Ureter (tissue), 1 donor: ENCODE results near the gene FZR1. TPM values are rescaled to one million over a fixed set of nuclear protein-coding genes. Genes with fewer than 3 reads are reported as not detected.

Experiments
- DNase-seq: peaks from one replicate; pipeline ENCODE4 v3.0.0-alpha.2; 2020; ENCODE audit warnings: low spot score
- total RNA-seq: library from RNA; stranded (reverse); gene quantifications from one replicate; pipeline ENCODE4 v1.2.4, GENCODE V29; 2023
- donor health status: DM: yes; HTN: yes; CAD: no.

Gene FZR1
- total RNA-seq, result 58.8 TPM

- DNase-seq, result peak; percentile 99
Measured at GRCh38 chr19:3505598-3506383, at the start of gene FZR1. TSS of gene FZR1 (plus strand) at chr19:3506311. CDS start at chr19:3522990, 16,679 bp downstream.

DNA sequence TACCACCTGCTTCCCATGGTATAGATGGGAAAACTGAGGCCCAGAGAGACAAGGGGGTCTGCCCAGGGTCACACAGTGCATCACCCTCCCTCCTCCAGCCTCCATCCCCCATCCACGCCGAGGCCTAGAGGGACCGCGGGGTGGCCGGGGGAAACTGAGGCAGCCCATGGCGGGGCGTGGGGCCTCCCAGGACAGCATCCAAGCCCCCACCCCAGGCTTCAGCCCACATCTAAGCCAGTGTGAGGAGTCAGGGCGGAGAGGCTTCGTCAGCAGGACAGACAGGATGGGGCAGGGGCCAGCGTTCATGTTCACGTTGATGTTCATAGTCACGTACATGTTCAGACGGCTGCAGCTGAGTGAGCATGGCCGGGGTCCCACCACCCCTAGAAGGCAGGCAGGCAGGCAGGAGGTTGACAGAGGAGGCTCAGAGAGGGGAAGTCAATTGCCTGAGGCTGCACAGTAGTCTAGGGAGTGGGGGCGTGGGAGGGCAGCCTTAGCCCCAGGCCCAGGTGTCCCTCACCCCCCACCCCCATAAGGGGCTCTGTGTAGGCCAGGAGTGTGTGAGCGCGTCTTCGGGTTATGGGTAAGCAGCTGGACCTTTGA, 49.1 kb upstream of the FZR1 start:
- DNase-seq, result no peak

GRCh38 chr19:3457528-3458228, 48.4 kb upstream of the FZR1 start:
- DNase-seq, result no peak

- no peak for DNase-seq
Measured at GRCh38 chr19:3458229-3459088, 47.7 kb upstream of the FZR1 start.

GRCh38 chr19:3459089-3459881, 46.8 kb upstream of the FZR1 start:
- peak; percentile 86 for DNase-seq

DNA sequence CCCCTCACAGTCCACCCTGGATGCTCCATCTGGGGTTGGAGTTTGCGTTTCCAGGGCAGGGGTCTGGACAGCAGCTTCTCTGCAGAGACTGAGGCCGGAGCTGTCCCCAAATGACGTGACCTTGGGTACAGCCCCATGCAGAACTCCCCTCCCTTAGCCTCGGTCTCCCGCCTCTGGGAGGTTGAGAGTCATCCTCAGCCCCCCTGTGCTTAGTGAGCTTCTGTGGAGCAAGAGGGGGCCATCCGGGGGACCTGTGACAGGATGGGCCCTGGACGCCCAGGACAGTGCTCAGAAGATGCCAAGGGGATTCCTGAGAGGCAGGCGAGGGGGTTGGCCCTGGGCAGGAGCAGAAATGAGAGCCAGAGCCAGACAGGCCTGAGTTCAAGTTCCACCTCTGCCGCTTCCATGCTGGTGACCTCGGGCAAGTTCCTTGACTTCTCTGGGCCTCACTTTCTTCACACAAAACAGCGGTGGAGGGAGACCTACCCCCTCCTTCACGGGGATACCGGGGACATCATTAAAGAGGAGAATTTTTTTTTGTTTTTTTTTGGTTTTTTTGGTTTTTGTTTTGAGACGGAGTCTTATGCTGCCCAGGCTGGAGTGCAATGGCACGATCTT, 46.0 kb upstream of the FZR1 start:
- DNase-seq, result no peak

DNA sequence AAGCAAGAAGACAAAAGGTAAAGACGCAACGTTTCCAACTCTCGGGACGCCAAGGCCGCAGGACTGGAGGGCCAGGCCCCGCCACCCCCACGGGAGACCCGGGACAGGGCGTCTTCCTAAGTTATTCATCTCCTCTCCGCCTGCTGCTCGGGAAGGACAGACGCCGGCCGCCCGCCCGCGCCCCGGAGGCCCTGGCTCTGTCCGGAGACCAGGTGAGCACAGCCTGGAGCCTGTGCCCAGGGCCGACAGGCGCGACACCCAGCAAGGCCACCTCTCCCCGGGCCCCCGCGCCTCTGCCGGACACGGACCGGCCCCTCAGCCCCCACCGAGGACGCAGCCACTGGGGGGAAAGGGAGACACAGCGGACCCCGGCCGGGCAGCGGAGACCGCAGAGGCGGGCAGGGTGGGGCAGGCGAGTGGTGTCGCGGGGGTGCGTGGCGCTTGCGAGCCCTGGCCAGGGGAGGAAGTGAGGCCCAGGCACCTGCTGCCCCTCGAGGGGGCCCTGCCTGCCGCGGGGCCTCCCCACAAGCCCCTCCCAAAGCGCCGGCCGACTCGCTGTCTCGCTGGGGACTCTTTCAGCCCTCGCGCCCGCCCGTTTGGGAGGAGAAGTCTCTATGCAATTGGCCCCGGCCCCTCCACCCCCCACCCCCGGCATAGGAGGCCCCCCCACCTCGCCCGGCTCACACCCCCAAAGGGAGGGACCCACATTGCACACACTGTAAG, 43.0 kb upstream of the FZR1 start:
- no peak for DNase-seq

GRCh38 chr19:3463714-3464586, 42.2 kb upstream of the FZR1 start:
- no peak for DNase-seq

DNA sequence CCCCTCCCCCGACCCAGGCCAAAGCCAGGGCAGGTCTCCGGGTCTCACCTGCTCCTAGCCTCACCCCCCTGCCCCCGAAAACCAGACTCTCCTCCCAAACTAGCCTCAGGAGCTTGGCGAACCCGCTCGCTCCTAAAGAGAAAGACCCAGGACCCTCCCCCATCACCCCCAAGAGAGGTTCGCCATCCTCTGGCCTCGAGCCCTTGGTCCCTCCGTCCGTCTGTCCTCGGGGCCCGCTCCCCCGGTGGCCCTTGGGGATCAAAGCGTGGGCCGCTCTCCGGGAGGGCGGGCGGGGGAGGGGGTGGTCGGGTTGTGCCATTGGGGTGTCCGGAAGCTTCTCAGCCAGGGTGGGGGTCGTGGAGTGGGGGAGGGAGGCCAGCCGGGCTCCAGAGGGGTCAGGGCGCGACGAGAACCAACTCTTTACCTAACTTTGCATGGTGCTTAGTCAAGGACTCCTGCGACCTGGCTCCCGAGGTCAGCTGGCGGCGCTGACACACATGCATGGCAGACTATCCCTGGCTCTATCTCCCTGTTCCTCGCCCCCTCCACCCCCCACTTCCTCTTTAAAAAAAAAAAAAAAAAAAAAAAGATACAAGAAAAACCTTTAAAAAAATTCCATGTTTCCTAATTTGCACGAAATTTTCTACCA, 41.4 kb upstream of the FZR1 start:
- DNase-seq, result no peak

DNA sequence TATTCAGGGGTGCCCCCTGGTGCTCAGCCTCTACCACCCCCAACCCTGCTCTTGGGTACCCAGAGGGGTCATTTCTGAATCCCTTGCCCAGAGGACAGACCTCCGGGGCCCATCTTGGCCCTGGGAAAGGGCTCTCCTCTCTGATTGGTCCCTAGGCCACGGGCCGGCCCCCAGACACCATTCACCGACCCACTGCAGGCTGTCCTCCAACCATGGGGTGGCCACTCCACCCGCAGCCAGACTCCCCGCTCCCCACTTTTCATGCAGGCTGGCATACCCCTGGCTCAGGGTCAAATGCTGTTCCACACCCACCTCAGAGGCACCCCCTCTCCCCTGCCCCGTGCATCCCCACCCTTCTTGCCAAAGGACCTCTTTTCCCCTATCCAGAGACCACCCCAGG, 40.6 kb upstream of the FZR1 start:
- DNase-seq, result no peak

DNA sequence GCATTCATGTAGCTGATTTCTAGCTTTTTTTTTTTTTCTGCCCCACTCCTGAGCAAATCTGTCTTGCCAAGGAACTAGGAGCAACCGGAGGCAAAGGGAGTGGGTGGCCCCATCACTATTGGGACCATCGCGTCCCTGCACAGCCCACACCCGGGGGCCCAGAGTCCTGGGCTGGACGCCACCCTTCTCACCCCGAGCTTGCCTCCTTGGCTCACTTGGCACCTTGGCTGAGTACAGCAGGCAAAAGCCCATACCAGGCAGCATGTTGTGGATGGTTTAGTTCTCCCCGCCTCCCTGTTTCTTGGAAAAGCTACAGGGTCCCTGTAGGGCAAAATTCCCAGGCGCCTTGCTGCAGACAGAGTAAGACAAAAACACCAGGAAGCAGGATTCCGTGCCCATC, 39.5 kb upstream of the FZR1 start:
- peak; percentile 63 for DNase-seq

DNA sequence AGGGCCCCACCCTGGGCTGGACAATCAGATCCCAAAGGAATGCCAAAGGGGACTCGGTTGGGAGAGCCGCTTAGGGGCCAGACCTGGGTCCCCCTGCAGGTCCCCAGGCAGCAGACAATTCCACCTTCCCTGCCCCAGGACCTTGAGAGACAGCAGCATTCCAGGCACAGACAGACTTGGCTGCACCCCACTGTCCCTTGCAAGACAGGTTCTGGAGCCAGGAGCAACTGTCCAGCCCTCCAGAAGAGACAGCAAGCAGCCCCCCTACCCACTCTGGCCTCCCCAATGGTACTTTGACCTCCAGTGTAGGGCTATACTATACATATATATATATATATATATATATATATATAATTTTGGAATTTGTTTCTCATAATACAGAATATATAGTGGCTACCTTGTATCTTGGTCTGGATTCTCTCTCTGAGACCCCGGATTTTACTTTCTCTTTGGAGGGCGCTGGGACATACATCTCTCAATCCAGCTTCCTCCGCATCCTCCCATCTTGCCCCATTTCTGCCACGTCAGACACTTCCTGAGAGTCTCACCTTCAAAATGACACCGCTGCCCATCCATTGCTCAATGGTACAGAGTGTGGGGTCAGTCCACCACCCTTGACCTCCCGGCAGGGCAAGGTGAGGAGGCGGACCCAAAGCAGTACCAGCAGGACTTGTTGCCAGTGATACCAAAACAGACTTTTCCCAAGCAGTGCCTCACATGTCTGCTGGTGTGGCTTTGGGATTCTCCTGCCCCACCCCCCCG, 38.5 kb upstream of the FZR1 start:
- no peak for DNase-seq

- DNase-seq, result no peak
Measured at GRCh38 chr19:3468211-3468610, 37.9 kb upstream of the FZR1 start.

DNA sequence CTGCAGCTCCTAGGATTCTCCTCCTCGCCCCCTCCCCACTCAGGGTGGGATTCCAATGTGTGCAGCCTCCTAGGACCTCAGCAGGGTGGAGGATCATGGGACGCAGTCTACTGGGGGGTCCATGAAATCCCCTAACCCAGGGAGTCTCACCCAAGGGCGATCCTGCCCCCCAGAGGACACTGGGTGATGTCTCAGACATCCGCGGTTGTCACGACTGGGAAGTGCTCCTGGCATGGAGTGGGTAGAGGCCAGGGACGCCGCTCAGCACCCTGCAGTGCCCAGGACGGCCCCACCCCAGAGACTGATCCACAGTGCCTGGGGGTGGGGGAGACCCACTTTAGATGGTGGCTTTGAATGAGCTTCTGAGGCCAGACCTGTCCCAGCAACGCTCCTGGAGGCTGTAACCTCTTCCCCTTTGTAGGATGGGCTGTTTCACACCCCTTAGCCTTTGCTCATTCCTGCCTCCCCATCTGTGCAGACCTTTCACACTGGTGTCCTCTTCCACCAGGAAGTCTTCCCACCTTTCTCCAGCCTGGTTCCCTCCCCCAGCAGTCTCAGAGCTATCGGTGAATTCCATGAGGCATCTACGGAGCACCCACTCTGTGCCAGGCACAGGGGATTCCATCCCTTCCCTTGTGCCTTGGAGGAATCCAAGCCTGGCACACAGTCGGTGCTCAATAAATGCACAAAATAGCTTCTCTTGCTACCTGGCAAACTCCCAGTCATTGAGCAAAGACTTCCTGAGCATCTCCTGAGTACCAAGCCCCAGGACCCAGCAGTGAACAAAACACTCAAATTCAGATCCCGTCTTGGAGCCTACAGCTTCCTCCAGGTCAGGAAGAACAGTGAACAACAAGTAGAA, 36.2 kb upstream of the FZR1 start:
- no peak for DNase-seq

GRCh38 chr19:3470500-3471128, 35.5 kb upstream of the FZR1 start:
- DNase-seq, result no peak

DNA sequence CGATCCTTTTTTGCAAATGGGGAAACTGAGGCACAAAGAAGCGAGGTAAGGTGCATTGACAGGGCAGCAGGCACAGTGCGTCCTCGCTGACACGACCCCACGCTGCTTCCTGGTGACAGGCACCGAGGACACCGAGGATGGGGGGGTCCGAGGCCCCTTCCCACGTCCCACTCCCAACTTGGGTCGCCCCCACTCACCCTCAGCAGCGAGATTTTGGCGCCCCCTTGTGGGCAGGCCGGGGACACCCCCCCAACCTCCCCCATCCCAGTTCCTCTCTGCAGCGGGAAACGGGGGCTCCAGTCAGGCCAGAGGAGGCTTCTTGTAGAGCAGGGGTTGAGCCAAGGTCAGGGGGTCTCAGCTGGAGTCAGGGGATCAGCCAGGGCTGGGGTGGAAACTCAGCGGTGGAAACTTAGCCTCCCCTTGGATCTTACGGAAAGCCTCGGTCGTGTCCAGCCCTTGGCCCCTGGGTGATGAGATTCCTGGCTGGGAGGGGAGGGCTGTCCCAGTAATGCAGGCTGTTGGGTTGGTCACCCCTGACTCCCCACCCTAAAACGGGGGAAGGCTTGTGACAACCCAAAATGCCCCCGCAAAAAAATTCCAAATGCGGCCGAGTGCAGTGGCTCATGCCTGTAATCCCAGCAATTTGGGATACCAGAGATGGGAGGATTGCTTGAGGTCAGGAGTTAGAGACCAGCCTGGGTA, 34.0 kb upstream of the FZR1 start:
- DNase-seq, result no peak
